Stimulated activated CD4-positive, alpha-beta T cell treated with anti-CD3 and anti-CD28 coated beads, Interleukin-12 subunit alpha, Interleukin-12 subunit beta, amount 100 ng/mL, for 48 hours (primary cell): Measurements from ENCODE around the gene RASGEF1C.
"Not testable (repeated sequence)": the region's sequence is repeated elsewhere in the genome, so short reads cannot be mapped to it uniquely, and the experiment has no call there.

Experiments
- DNase-seq, 3 donors: peaks; one replicate each; pipeline ENCODE4 v3.0.0-alpha.2; 2020; ENCODE audit warnings: low read depth in 2 of 3, low spot score in 1 of 3

The RASGEF1C gene

GRCh38 chr5:180103487-180104167 lies 105.4 kb downstream of the RASGEF1C start:
- DNase-seq = no peak

GRCh38 chr5:180102636-180103035 lies 106.4 kb downstream of the RASGEF1C start:
- no peak for DNase-seq

GRCh38 chr5:180101451-180102105 lies 107.4 kb downstream of the RASGEF1C start:
- no peak for DNase-seq

GRCh38 chr5:180100621-180101450 lies 108.2 kb downstream of the RASGEF1C start:
- DNase-seq = no peak

GRCh38 chr5:180099733-180100611 lies 109.0 kb downstream of the RASGEF1C start:
- no peak for DNase-seq

GRCh38 chr5:180098991-180099732 lies 109.8 kb downstream of the RASGEF1C start:
- DNase-seq = no peak

GRCh38 chr5:180098526-180098925 lies 110.5 kb downstream of the RASGEF1C start:
- DNase-seq = no peak

GRCh38 chr5:180097926-180098325 lies 111.1 kb downstream of the RASGEF1C start:
- DNase-seq = no peak

GRCh38 chr5:180097163-180097894 lies 111.7 kb downstream of the RASGEF1C start:
- DNase-seq = no peak

GRCh38 chr5:180096616-180097015 lies 112.4 kb downstream of the RASGEF1C start:
- DNase-seq = no peak

GRCh38 chr5:180095545-180095944 lies 113.5 kb downstream of the RASGEF1C start:
- DNase-seq = no peak

- no peak for DNase-seq
Measured at GRCh38 chr5:180093651-180094382, 115.2 kb downstream of the RASGEF1C start.

GRCh38 chr5:180093241-180093640 lies 115.8 kb downstream of the RASGEF1C start:
- DNase-seq = no peak

GRCh38 chr5:180090769-180091546 lies 118.1 kb downstream of the RASGEF1C start:
- no peak for DNase-seq

- DNase-seq = peak; percentile 59 to 71 (median 65)
Measured at GRCh38 chr5:180090098-180090768, 118.8 kb downstream of the RASGEF1C start.

- not testable (repeated sequence) for DNase-seq
Measured at GRCh38 chr5:180089628-180090027, 119.4 kb downstream of the RASGEF1C start.

GRCh38 chr5:180088561-180088960 lies 120.5 kb downstream of the RASGEF1C start:
- DNase-seq = no peak
